ENCODE data around the gene LY6G5B.
A peak's percentile ranks its signal among the peaks of the same experiment; 100 is the strongest.

Gene LY6G5B

DNA sequence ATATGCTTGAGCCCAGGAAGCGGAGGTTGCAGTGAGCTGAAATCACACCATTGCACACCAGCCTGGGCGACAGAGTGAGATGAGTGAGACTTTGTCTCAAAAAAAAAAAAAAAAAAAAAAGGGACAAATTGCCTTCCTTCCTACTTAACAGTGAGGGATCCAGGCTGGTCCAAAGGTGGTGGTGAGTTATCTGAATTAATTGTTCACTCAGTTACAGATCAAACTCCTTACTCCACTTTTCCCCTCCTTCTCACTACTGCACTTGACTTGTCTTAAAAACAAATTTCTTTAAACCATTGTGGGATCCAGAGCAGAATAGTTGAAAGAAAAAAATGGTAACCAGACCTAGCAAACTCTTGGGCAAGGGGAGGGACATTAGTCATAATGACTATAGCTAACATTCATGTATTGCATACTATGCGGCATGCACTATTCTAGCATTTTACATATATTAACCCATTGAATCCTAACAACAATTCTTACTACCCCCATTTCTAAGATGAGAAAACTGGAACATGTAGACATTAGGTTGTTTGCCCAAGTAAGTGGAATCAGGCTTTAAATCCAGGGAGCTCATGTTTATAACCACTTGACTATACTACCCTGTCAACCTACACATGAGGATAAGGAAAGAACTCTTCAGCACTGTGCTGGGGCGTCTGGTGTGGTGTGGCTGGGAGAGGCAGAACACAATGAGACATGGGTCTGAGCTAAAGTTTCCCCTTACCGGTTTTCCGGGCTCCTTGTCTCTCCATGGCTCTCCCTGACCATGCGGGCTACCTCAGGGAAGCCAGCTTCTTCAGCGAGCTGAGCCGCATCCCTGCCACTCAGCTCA, 6.4 kb upstream of the LY6G5B start:
- DNase-seq: no peak

- DNase-seq: peak in 1 of 2 experiments; percentile 29
Observed at GRCh38 chr6:31663961-31664789, 5.6 kb upstream of the LY6G5B start.

- DNase-seq: peak; percentile 82 to 95
Observed at GRCh38 chr6:31664790-31665500, 4.8 kb upstream of the LY6G5B start, which contains the start of gene GPANK1. GPANK1 (minus strand) TSS chr6:31664997; CDS start chr6:31664478, 519 bp downstream.

DNA sequence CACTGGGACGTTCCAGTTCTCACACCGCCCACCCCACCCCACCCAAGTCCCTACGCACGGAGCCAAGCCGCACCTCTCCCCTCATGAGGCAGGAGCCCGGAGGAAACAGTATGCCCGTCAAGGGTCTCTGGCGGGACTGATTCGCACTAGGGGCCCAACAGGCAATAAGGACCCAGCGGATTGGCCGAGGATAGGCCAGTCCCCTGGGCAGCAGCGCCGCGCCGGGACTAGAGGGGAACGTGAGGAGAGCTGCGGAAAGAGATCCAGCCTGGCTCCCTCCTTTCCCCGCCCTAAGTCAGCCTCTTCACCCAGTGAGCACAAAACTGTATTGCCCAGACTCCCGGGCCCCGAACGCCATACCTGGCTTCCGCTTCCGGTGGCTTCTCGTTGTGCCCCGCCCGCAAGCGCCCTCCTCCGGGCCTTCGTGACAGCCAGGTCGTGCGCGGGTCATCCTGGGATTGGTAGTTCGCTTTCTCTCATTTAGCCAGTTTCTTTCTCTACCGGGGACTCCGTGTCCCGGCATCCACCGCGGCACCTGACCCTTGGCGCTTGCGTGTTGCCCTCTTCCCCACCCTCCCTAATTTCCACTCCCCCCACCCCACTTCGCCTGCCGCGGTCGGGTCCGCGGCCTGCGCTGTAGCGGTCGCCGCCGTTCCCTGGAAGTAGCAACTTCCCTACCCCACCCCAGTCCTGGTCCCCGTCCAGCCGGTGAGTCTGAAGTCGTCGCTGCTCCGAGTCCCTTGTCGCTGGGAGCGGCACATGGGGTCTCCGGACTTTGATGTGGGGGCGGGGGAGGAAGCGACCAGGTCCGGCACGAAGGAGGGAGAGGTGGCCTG, 4.1 kb upstream of the LY6G5B start, which contains the start of gene CSNK2B:
TSS of gene CSNK2B (plus strand) at position 580 of the 836 bp plus-strand sequence. CDS start 752 bp downstream, outside the sequence.
- DNase-seq: peak; percentile 97 to 98

- DNase-seq: no peak
Observed at GRCh38 chr6:31666337-31666965, 3.3 kb upstream of the LY6G5B start.

DNA sequence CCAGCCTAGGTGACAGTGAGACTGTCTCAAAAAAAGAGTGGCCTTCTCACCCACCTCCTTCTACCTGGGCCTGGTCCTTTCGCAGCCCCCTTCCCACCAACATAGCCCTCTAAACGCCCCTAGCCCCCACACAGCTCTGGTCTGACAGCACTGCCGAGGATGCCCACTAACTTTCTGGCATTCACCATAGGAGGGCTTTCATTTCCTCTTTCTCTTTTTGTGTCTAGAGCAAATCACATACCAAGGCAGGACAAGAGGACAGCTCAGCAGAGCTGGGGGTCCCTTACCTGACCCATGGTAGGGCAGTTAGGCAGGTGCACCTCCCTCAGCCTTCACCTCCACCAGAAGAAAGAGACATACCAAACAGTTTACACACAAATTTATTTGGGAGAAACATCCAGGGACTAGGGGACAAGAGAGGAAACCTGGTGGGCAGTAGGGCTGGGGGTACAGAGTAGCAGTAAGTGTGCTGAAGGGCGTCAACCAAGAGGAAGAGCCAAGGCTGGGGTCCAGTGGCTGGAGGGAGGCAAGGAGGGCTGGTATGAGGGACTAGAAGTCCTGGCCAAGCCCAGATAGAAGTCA, 6.6 kb downstream of the LY6G5B start:
- DNase-seq: no peak

- DNase-seq: no peak
Observed at GRCh38 chr6:31676904-31677303, 7.1 kb downstream of the LY6G5B start.

GRCh38 chr6:31677955-31678354, 8.2 kb downstream of the LY6G5B start:
- no peak for DNase-seq

GRCh38 chr6:31680226-31681134, 10.7 kb downstream of the LY6G5B start, which contains the start of gene LY6G5C:
LY6G5C (minus strand) TSS chr6:31681067; CDS start chr6:31680373, 694 bp downstream.
- peak; percentile 74 to 77 for DNase-seq

DNA sequence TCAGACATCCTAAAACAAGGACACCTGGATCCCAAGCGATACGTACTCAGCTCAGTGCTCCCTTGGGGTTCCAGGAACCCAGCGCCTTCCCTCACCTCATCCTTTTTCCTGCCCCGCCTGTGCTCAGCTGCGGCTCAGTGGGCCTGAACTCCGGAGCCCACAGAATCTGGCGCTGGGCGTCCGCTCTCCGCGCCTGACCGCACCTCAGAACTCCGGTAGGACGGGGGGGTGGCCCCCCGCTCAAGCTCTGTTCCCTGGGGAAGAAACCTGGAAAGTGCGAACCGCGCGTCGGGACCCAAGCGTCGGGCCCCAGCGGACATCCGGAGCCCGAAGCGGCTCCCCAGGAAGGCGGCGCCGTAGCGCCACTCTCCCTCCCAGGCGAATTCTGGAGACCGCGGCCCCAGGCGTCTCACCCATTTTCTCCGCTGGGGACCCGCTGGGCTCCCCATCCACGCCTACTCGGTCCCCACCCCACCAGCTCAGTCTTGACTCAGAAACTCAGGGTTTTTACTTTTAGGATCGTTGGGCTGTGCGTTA, 11.4 kb downstream of the LY6G5B start:
- DNase-seq: peak; percentile 28 to 56

DNA sequence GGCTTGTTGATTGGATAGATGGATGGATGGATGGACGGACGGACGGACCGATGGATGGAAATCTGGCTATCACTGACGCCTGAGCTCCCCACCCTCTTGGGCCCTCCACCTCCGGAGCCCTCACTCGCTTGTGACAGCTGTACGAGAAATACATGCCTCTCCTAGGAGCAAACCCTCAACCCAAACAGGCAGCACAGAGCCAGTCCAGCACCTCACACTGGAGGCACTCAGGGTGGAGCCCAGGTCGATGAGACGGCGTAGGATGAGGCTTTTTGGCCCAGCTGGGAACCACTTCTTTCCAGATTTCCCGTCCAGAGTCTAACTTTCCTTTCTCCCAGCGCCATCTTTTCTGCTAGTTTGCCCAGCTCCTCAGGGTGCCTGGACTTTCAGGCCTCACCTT, 13.8 kb downstream of the LY6G5B start:
- no peak for DNase-seq

GRCh38 chr6:31686483-31686882, 16.7 kb downstream of the LY6G5B start:
- DNase-seq: no peak

DNA sequence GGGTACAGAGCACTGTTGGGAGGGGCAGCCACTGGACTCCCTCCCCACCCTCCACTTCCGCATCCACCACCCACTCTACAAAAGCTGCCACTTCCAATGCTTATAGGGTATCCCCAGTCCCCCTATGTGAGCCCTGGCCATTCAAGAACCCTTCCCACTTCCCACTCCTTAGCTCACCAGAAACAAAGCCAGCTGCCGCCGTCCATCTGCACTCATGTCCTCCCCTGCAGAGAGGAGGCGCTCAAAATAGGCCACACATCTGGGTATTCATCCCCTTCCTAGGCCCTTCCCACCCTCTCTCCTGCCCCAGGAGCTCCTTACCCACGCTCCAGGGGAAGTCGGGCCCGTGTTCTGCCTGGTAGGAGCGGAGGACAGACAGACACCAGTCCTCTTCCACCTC, 17.5 kb downstream of the LY6G5B start:
- DNase-seq: no peak

DNA sequence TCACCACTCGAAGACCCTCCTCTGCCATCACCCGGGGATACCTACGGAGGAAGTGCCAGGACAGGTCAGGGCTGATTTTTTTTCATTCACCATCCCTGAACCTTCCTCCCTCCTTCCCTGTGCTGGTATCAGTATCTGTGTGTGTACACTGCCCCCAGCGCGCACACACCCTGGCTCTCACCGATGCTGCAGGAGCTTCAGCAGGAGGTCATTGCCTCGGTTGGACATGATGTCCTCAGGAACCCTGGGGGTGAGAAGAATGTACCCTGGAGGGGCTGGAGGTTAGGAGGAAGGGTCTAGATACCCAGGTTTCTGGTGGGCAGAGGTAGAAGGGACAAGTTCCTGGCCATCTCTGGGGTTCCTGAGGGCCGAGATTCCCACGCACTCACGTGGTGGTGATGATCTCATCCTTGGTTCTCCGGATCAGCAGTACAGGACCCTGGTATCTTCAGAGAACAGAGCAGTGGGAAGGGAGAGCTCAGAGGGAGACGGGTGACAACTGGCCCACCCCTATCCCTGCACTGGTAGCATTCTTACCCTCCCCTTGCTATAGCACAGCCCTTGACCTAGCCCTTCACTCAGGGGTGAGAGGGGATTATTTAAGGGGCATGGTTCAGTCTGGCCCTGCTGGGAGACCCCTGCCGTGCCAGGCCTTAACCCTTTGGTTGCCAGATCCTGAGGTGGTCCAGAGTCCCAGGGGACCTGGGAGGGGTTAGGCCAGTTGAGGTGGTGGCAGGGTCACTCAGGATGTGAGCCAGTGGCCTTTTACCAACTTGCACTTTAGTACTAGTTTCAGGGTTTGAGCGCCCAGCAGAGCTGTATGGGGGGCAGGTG, 18.3 kb downstream of the LY6G5B start:
- DNase-seq: no peak

DNA sequence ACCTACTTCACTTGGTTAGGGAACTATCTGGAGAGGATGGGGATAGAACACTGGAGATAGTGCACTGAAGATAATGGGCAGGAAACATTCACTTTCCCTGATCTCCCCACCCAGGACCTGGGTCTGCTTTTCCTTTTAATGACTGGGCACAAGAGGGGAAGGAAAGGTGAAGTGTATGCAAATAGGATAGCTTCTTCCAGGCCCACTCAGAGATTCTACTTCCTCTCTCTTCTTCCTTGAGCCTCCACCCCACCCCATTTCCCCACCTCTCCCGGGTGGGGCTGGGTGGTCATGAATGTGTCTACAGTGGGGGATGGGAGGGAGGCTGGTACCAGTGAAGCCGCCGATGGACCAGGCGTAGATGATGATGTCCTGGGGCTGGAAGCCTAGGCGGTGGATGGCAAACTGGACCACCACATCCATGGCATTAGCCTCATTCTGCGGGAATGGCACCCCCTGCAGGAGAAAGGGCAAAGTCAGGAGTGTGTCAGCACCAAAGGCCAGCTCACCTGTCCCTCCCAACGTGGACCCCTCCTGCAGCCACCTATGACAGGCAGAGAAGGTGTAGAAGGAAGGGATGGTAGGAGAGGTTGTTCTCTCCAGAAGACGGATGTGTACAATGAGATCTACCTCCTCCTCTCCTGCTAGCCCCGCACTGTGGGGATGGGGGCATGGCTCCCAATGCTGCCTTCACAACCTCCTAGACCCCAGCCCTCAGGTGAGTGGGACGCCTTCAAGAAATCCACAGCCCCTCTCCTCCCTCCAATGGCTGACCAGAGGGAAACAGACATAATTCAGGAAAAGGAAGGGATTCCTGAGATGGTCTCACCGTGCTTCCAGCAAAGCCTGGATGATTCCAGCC, 19.7 kb downstream of the LY6G5B start:
- no peak for DNase-seq

DNA sequence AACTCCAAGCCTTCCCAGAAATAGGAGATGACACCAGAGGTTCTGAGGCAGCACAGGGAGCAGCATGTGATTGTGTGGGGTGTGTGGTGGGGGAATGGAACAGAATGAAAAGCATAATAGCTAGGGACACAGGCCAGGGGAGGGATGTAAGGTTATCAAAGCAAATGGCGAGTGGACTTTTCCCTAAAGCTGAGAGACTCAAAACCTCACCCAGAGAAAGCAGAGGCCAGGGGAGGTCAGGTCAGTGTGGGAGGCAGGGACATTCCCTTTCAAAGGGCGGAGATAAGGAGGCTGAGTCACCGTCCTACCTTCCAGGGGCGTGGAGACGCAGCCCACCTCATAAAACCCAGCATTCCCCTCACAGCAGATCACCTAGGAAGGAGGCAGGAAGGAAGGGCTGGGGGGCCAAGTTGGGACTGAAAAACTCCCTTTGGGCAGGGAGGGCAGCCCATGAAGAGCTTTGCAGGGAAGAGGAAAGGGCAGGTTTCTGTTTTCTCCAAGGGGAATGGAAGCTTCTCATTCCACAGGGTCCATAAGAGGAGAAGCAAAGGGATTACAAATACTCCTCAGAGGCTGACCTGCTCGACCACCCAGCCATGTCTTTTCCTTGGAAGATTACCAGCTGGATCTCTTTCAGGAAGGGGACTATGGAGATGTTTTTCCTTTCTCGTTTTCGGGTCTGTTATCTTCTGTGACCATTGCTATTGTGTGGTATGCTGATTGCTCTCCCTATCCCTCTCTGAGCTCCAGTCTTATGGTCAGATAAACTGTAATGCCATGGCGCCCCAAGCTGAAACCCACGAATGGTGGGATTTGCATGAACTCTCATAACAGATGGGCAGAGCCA, 20.7 kb downstream of the LY6G5B start:
- DNase-seq: no peak

GRCh38 chr6:31691078-31691463, 21.3 kb downstream of the LY6G5B start:
- no peak for DNase-seq

Data from NCI-H2081 (cell line).